ENCODE results near the gene MAT1A.
"Not testable (repeated sequence)": the region's sequence is repeated elsewhere in the genome, so short reads cannot be mapped to it uniquely, and the experiment has no call there.

DNA sequence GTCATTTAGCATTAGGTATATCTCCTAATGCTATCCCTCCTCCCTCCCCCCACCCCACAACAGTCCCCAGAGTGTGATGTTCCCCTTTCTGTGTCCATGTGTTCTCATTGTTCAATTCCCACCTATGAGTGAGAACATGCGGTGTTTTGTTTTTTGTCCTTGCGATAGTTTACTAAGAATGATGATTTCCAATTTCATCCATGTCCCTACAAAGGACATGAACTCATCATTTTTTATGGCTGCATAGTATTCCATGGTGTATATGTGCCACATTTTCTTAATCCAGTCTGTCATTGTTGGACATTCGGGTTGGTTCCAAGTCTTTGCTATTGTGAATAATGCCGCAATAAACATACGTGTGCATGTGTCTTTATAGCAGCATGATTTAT, 66.4 kb downstream of the MAT1A start:
- not testable (repeated sequence) for TF ChIP-seq EZH2 (IDR thresholded peaks at IDR 0.05; ENCODE audit: insufficient read depth, low read length)
- TF ChIP-seq, protein P1, sequence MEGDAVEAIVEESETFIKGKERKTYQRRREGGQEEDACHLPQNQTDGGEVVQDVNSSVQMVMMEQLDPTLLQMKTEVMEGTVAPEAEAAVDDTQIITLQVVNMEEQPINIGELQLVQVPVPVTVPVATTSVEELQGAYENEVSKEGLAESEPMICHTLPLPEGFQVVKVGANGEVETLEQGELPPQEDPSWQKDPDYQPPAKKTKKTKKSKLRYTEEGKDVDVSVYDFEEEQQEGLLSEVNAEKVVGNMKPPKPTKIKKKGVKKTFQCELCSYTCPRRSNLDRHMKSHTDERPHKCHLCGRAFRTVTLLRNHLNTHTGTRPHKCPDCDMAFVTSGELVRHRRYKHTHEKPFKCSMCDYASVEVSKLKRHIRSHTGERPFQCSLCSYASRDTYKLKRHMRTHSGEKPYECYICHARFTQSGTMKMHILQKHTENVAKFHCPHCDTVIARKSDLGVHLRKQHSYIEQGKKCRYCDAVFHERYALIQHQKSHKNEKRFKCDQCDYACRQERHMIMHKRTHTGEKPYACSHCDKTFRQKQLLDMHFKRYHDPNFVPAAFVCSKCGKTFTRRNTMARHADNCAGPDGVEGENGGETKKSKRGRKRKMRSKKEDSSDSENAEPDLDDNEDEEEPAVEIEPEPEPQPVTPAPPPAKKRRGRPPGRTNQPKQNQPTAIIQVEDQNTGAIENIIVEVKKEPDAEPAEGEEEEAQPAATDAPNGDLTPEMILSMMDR (IDR thresholded peaks at IDR 0.05; ENCODE audit: insufficient read depth, low read depth, low read length): not testable (repeated sequence)
